GM23338 (cell line): ENCODE results near the gene TCTN1. TPM values are rescaled to one million over a fixed set of nuclear protein-coding genes. Genes with fewer than 3 reads are reported as not detected.

Source experiments
- ATAC-seq: fragments of 200-7000 bp; cut with Tn5 transposase; 3 replicates; pipeline ENCODE4 v1.9.1; 2020
- DNase-seq: peaks from one replicate; pipeline ENCODE4 v3.0.0-alpha.2; 2015; ENCODE audit warnings: low spot score
- H2AFZ ChIP-seq: fragments of 200-600 bp; sonication (generic); 2 replicates; pipeline ENCODE4 v1.8.0; 2016; ENCODE audit warnings: antibody characterized with exemption, mild to moderate bottlenecking, moderate library complexity
- H3F3A ChIP-seq: fragments of 200-600 bp; sonication (generic); replicated peaks from 2 replicates; pipeline ENCODE4 v1.8.0; 2017; ENCODE audit warnings: antibody characterized with exemption, mixed run types, low read depth
- H3K27ac ChIP-seq: fragments of 200-600 bp; sonication (generic); 2 replicates; pipeline ENCODE4 v1.6.1; 2016; ENCODE audit warnings: low read depth
- H3K27me3 ChIP-seq: fragments of 200-600 bp; sonication (generic); 2 replicates; pipeline ENCODE4 v1.8.0; 2016; ENCODE audit warnings: mild to moderate bottlenecking, mixed run types, moderate library complexity; ENCODE audit not compliant: insufficient read depth
- H3K36me3 ChIP-seq: fragments of 200-600 bp; sonication (generic); 2 replicates; pipeline ENCODE4 v1.8.0; 2016; ENCODE audit warnings: mild to moderate bottlenecking; ENCODE audit not compliant: insufficient read depth
- H3K4me1 ChIP-seq: fragments of 200-600 bp; sonication (generic); 2 replicates; pipeline ENCODE4 v1.8.0; 2016; ENCODE audit warnings: mild to moderate bottlenecking, moderate library complexity; ENCODE audit not compliant: insufficient read depth
- H3K4me2 ChIP-seq: fragments of 200-600 bp; sonication (generic); 2 replicates; pipeline ENCODE4 v1.7.1; 2017; ENCODE audit warnings: mixed run types
- H3K4me3 ChIP-seq: fragments of 200-600 bp; sonication (generic); 2 replicates; pipeline ENCODE4 v1.6.1; 2016; ENCODE audit warnings: mixed run types
- H3K79me2 ChIP-seq: fragments of 200-600 bp; sonication (generic); replicated peaks from 2 replicates; pipeline ENCODE4 v1.8.0; 2017; ENCODE audit warnings: mild to moderate bottlenecking; ENCODE audit not compliant: insufficient read depth
- H3K9me2 ChIP-seq: fragments of 200-600 bp; sonication (generic); 2 replicates; pipeline ENCODE4 v1.8.0; 2017; ENCODE audit not compliant: insufficient read depth
- H4K20me1 ChIP-seq: fragments of 200-600 bp; sonication (generic); replicated peaks from 2 replicates; pipeline ENCODE4 v1.8.0; 2017; ENCODE audit warnings: mild to moderate bottlenecking; ENCODE audit not compliant: insufficient read depth
- H3K27ac Mint-ChIP-seq: 2 replicates; pipeline ENCODE4 v1.8.0; 2020; ENCODE audit warnings: inconsistent platforms, mild to moderate bottlenecking, moderate library complexity, mixed read lengths
- H3K27me3 Mint-ChIP-seq: 3 replicates; pipeline ENCODE4 v1.8.0; 2022; ENCODE audit warnings: low read depth, mild to moderate bottlenecking, moderate library complexity, mixed read lengths, inconsistent platforms; ENCODE audit not compliant: insufficient read depth, poor library complexity
- H3K36me3 Mint-ChIP-seq: 3 replicates; pipeline ENCODE4 v1.8.0; 2021; ENCODE audit warnings: low read depth, mild to moderate bottlenecking, inconsistent platforms, moderate library complexity, mixed read lengths
- H3K4me1 Mint-ChIP-seq: 3 replicates; pipeline ENCODE4 v1.8.0; 2020; ENCODE audit warnings: mild to moderate bottlenecking, inconsistent platforms, mixed read lengths
- H3K4me3 Mint-ChIP-seq: 3 replicates; pipeline ENCODE4 v1.8.0; 2021; ENCODE audit warnings: moderate library complexity, mild to moderate bottlenecking, inconsistent platforms, mixed read lengths
- H3K9me3 Mint-ChIP-seq: 3 replicates; pipeline ENCODE4 v1.8.0; 2020; ENCODE audit warnings: moderate library complexity, mild to moderate bottlenecking, inconsistent platforms, mixed read lengths
- CREB1 ChIP-seq: fragments of 250-450 bp; sonication (Bioruptor Pico); IDR thresholded peaks from 2 replicates; pipeline ENCODE4 v1.5.0; 2020; ENCODE audit warnings: low read depth, mild to moderate bottlenecking, moderate library complexity
- CTCF ChIP-seq, 2 experiments: fragments of 200-600 bp in 1 of 2; sonication (generic) in 1 of 2; conservative IDR thresholded peaks; 2 replicates each; pipeline versions ENCODE4 v1.5.1 to v1.6.1; 2016 to 2017; ENCODE audit warnings: antibody characterized with exemption in 2 of 2, low read depth in 2 of 2, mild to moderate bottlenecking in 2 of 2, moderate library complexity in 1 of 2
- ETS1 ChIP-seq: IDR thresholded peaks from 2 replicates; pipeline ENCODE4 v1.6.1; 2016; ENCODE audit warnings: antibody characterized with exemption
- EZH2 ChIP-seq: fragments of 200-600 bp; sonication (generic); IDR thresholded peaks from one replicate; pipeline ENCODE4 v1.8.0; 2017; ENCODE audit warnings: antibody characterized with exemption, mild to moderate bottlenecking, low read depth; ENCODE audit not compliant: unreplicated experiment
- EZH2phosphoT487 ChIP-seq: fragments of 200-600 bp; sonication (generic); IDR thresholded peaks from one replicate; pipeline ENCODE4 v1.8.1; 2018; ENCODE audit warnings: antibody characterized with exemption; ENCODE audit not compliant: unreplicated experiment
- NANOG ChIP-seq: IDR thresholded peaks from 2 replicates; pipeline ENCODE4 v1.6.1; 2016; ENCODE audit warnings: antibody characterized with exemption, borderline replicate concordance
- REST ChIP-seq: IDR thresholded peaks from one replicate; pipeline ENCODE4 v1.6.1; 2018; ENCODE audit warnings: antibody characterized with exemption; ENCODE audit not compliant: unreplicated experiment
- STAT1 ChIP-seq: IDR thresholded peaks from one replicate; pipeline ENCODE4 v1.6.1; 2016; ENCODE audit warnings: antibody characterized with exemption; ENCODE audit not compliant: unreplicated experiment
- ZNF114 ChIP-seq: fragments of 250-450 bp; sonication (Bioruptor Pico); IDR thresholded peaks from 2 replicates; pipeline ENCODE4 v1.5.0; 2020; ENCODE audit warnings: mild to moderate bottlenecking, moderate library complexity
- ZNF331 ChIP-seq: fragments of 250-450 bp; sonication (Bioruptor Pico); IDR thresholded peaks from 2 replicates; pipeline ENCODE4 v1.5.0; 2020; ENCODE audit warnings: low read depth, mild to moderate bottlenecking, moderate library complexity
- ZNF462 ChIP-seq: fragments of 250-450 bp; sonication (Bioruptor Pico); IDR thresholded peaks from 2 replicates; pipeline ENCODE4 v1.5.0; 2020; ENCODE audit warnings: mild to moderate bottlenecking, moderate library complexity
- polyA plus RNA-seq: library from polyadenylated mRNA; unstranded; fragments of >200 nt; fragmentation: Nextera tagmentation; extraction: Ambion mirVana; gene quantifications from 2 replicates; pipeline ENCODE4 v1.2.1, GENCODE V29; 2016
- total RNA-seq: library from RNA; depleted of rRNA; stranded (reverse); fragments of >200 nt; shearing (Covaris generic); gene quantifications from 2 replicates; pipeline ENCODE4 v1.2.3, GENCODE V29; 2014

Gene TCTN1
- total and polyA plus RNA-seq, 2 experiments from 2014 or later, result 10.6 to 12.4 TPM

GRCh38 chr12:110680032-110680431 is 66.1 kb downstream of the TCTN1 start (continued):
- TF ChIP-seq CTCF (conservative IDR thresholded peaks at IDR 0.05; ENCODE audit: low read depth in 2 of 2), result no peak

- H3K9me2 ChIP-seq, result no peaks in the 10 kb centered on the region
- H2AFZ ChIP-seq, result no peak overlapping the region
- H3K27ac ChIP-seq, result no peak overlapping the region
- H3K4me3 Mint-ChIP-seq, result no peak overlapping the region
- DNase-seq (no peak), ATAC-seq (no peak)
- no peaks in the 10 kb centered on the region; the same call in 2 of the 3 replicates for H3K9me3 Mint-ChIP-seq
- peaks cover 15% of the 10 kb centered on the region for H3K27me3 ChIP-seq
- H3K36me3 Mint-ChIP-seq, result no peaks in the 10 kb centered on the region; the same call in none of the 3 replicates
- no peak overlapping the region for H3K4me2 ChIP-seq
- no peak overlapping the region for H3K27ac Mint-ChIP-seq
- no peaks in the 10 kb centered on the region for H4K20me1 ChIP-seq
- no peaks in the 10 kb centered on the region for H3K79me2 ChIP-seq
- H3K36me3 ChIP-seq, result no peaks in the 10 kb centered on the region
- peaks cover 14% of the 10 kb centered on the region for H3K27me3 Mint-ChIP-seq
- peaks cover 4% of the 10 kb centered on the region; the same call in 1 of the 3 replicates for H3K4me1 Mint-ChIP-seq
- no peak overlapping the region for H3K4me3 ChIP-seq
- no peaks in the 10 kb centered on the region for H3F3A ChIP-seq
- H3K4me1 ChIP-seq, result no peaks in the 10 kb centered on the region
- no peak for TF ChIP-seq CREB1 (CRISPR knock-in tag)
- no peak for TF ChIP-seq EZH2phosphoT487
- TF ChIP-seq EZH2, result no peak
- TF ChIP-seq STAT1, result no peak
- no peak for TF ChIP-seq ETS1
- no peak for TF ChIP-seq ZNF331 (CRISPR knock-in tag)
- TF ChIP-seq NANOG, result no peak
- no peak for TF ChIP-seq ZNF114
- no peak for TF ChIP-seq ZNF462
- TF ChIP-seq REST, result no peak
These were observed 70.0 kb downstream of the TCTN1 start for GRCh38 chr12:110683888-110684287.
